ENCODE results near the gene INHBB.

Gene INHBB

DNA sequence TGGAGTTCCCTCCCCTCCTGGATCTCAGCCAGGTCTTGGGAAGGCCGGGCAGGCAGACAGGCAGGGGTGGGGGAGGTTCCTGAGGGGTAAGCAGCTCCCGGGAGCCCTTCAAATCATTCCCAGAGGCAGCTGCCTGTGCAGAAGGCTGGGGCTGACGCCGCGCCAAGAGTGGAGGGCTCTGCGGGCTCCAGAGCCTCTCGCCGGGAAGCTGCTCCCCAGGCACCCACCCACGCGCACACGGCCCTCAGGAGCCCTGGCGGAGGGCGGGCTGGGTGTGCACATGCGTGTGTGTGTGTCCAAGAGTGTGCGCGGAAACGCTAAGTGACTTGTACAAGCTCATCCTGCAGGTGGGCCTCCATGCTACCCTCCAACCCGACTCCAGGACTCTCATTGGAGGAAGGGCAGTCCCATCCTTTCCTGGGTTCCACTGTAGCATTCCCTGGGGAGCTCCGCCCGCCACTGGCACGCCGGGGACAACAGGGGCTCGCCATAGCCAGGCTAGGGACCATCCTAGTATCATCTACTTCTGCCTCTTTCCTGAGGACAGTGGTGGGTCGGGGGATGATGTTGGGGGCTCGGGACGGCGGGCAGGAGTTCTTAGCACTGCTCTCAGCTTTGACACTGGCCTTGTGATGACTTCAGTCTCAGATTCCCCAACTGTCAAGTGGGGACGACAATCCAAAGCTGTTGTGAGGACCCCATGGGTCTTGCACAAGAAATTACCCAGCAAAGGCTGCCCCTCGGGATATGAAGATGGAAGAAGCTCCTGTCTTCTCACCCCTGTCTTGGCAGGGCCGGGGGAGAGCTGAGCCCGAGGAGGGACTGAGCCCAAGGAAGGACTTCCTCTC is 50.3 kb downstream of the INHBB start:
- Histone ChIP-seq H3K27me3 (ENCODE audit: control insufficient read depth, insufficient read depth, low read length, poor library complexity, severe bottlenecking) (no peaks in the 10 kb centered on the region), H3K27ac (ENCODE audit: insufficient read depth, low read depth, low read length, poor library complexity, severe bottlenecking) (no peak overlapping the region), H3K4me1 (ENCODE audit: control insufficient read depth, insufficient read depth, low read length) (no peaks in the 10 kb centered on the region), H3K4me3 (ENCODE audit: insufficient read depth, low read depth, low read length) (no peak overlapping the region), H3K9me3 (ENCODE audit: control insufficient read depth, low read length) (no peaks in the 10 kb centered on the region), H3K36me3 (ENCODE audit: control insufficient read depth, insufficient read depth, low read length) (no peaks in the 10 kb centered on the region)
- WGBS, 2 experiments, result 80 to 83% methylated on average over 30 to 31 of the region's 31 CpGs

DNA sequence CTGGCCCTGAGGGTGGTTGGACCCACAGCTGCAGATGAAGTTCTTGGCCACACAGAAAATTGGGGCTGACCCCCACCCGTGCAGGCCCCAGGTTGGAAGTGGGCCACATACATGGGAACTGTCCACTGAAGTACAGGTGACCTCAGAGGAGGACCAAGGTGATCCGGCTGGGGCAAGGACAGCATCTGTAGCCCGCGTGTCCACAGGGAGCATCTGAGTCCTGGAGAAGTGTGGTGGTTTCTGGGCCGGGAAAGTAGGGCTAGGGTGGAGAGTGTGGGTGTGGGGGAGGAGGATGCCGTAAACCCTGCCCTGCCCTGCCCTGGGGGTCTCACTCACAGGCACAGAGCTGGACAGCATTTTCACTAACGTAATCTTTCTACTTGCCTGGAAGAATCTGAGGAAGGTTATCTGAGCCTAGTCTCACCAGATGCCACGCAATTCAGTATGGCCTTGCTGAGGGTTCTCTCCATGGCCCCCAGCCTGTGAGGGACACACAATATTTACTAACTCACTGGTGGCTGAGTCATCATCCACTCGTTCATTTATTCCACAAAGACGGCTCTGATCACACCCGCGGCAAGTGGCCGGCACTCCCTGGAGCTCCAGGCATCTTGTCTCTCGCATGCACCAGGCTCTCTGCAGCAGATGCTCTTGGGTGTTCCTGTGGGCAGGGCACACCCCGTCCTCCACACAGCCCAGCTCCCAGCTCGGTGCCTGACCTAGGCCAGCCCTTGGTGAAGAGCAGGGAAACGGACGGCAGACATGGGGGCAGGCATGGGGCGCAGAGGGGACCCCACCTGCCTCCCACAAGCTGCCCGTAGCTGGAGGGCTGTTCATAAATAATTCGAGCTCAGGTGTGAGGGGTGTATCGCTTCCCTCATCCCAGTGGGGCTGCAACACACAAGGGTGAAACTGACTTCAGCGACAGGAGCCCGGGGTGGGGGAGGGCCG is 51.2 kb downstream of the INHBB start:
- no peaks in the 10 kb centered on the region for H3K27me3 ChIP-seq (ENCODE audit: control insufficient read depth, insufficient read depth, low read length, poor library complexity, severe bottlenecking)
- WGBS, 2 experiments, result 89 to 92% methylated on average over 25 of the region's 25 CpGs

DNA sequence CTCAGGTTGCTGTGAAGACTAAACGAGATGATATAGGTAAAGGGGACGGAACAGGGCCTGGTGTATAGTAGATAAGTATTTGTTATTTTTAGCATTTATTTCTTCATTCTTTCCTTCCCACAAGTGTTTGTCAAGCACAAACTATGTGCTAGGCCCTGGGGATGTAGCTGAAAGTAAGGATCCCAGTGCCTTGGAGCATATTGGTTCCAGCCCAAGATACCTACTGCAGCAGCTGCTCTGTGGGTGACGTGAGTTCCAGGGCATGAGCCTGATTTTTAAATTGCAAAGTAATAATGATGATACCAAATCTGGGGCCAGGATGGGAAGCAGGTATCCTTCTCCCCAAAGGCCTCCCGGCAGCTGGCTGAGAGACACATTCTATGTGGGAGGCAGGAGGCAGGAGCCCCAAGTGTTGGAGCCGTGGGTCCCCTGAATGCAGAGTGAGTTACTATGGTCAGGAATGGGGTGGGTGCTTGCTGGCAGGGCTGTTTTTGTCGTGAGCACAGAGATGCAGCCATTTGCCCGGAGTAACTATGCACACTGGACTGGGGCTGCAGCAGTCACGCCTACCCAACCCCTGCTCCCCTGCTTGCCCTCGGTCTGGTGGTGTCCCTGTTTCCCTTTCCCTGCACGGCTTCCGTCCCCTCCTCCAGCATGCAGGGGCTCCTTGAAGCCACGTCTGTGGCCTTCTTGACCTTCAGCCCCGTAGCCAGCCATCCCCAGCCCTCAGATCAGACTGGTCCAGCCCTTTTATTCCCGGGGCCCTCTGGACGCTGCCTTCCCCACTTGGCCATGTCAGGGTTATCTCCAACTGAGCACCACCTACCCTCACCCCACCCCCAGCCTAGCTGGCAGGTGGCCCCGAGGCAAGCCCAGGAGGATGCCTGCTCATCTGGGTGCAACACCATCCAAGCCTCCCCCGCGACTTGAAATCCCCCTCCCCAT is 52.4 kb downstream of the INHBB start:
- no peaks in the 10 kb centered on the region for H3K36me3 ChIP-seq (ENCODE audit: control insufficient read depth, insufficient read depth, low read length)
- H3K4me1 ChIP-seq (ENCODE audit: control insufficient read depth, insufficient read depth, low read length), result no peaks in the 10 kb centered on the region
- no peak overlapping the region for H3K4me3 ChIP-seq (ENCODE audit: insufficient read depth, low read depth, low read length)
- H3K27me3 ChIP-seq (ENCODE audit: control insufficient read depth, insufficient read depth, low read length, poor library complexity, severe bottlenecking), result no peaks in the 10 kb centered on the region
- no peak overlapping the region for H3K27ac ChIP-seq (ENCODE audit: insufficient read depth, low read depth, low read length, poor library complexity, severe bottlenecking)
- WGBS, 2 experiments, result 83 to 87% methylated on average over 17 to 18 of the region's 18 CpGs
- H3K9me3 ChIP-seq (ENCODE audit: control insufficient read depth, low read length), result no peaks in the 10 kb centered on the region

More for the DNA sequence above, 51.2 kb downstream of the INHBB start:
- H3K9me3 ChIP-seq (ENCODE audit: control insufficient read depth, low read length), result no peaks in the 10 kb centered on the region
- no peak overlapping the region for H3K27ac ChIP-seq (ENCODE audit: insufficient read depth, low read depth, low read length, poor library complexity, severe bottlenecking)
- H3K4me1 ChIP-seq (ENCODE audit: control insufficient read depth, insufficient read depth, low read length), result no peaks in the 10 kb centered on the region
- H3K4me3 ChIP-seq (ENCODE audit: insufficient read depth, low read depth, low read length), result no peak overlapping the region
- H3K36me3 ChIP-seq (ENCODE audit: control insufficient read depth, insufficient read depth, low read length), result no peaks in the 10 kb centered on the region

DNA sequence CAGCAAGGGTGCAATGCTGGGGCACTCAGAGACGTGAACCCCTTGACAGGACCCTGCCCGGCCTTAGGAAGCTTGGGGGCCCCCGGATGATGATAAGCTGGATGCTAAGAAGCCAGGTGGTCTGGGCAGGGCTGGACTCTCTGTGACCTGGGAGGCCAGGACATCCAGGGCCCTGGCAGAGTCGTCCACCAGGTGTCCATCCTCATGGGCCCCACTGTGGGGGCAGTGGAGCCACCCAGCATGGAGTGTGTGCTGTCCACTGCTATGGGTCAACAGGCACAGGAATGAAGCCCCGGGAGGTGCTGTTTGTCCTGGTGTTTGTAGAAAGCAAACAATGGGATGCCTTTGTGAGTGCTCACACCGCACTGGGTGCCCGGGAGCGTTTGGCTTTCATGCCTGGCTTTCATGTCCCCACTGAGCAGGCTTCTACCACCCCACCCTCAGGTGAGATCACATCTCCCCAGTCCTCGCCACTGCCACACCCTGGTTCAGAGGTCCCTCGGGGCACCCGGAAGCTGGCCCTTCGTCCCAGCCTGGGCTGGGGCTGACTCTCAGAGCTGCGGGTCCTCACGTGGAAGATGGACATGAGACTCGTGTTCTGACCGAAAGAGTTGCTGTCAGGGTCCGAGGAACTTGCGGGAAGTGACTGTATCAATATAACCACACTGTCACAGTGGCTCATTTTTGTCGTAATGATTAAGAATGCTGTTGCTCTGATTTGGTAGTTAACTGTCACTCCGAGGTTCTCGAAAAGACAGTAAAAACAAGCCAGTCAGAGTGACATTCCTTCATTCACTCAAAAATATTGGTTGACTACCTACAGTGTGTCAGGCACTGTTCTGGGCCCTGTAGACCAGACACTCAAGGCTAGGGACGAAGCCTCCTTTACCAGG is 53.3 kb downstream of the INHBB start:
- Histone ChIP-seq H3K4me1 (ENCODE audit: control insufficient read depth, insufficient read depth, low read length) (no peaks in the 10 kb centered on the region), H3K27me3 (ENCODE audit: control insufficient read depth, insufficient read depth, low read length, poor library complexity, severe bottlenecking) (no peaks in the 10 kb centered on the region), H3K9me3 (ENCODE audit: control insufficient read depth, low read length) (no peaks in the 10 kb centered on the region), H3K36me3 (ENCODE audit: control insufficient read depth, insufficient read depth, low read length) (no peaks in the 10 kb centered on the region), H3K4me3 (ENCODE audit: insufficient read depth, low read depth, low read length) (no peak overlapping the region), H3K27ac (ENCODE audit: insufficient read depth, low read depth, low read length, poor library complexity, severe bottlenecking) (no peak overlapping the region)
- 85 to 88% methylated on average over 22 of the region's 22 CpGs for WGBS, 2 experiments

DNA sequence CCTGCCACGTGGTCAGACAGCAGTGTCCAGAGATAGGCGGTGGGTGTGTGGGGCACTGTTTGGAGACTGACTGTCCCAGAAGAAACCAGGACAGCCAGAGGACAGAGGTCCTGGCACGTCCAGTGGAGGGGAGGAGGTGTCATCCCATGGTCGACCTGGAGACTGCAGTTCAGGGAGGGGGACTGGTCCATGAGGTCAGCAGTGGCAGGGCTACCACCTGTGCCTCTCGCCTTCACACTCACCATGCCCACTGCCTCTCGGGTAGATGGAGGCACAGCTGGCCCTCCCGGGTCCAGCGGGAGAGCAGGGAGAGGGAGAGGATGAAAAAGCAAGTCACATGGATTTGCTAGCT is 53.9 kb downstream of the INHBB start:
- WGBS, 2 experiments, result 89 to 92% methylated on average over 8 of the region's 8 CpGs
- H3K9me3 ChIP-seq (ENCODE audit: control insufficient read depth, low read length), result no peaks in the 10 kb centered on the region
- no peak overlapping the region for H3K4me3 ChIP-seq (ENCODE audit: insufficient read depth, low read depth, low read length)
- no peaks in the 10 kb centered on the region for H3K27me3 ChIP-seq (ENCODE audit: control insufficient read depth, insufficient read depth, low read length, poor library complexity, severe bottlenecking)
- H3K27ac ChIP-seq (ENCODE audit: insufficient read depth, low read depth, low read length, poor library complexity, severe bottlenecking), result no peak overlapping the region
- no peaks in the 10 kb centered on the region for H3K4me1 ChIP-seq (ENCODE audit: control insufficient read depth, insufficient read depth, low read length)
- H3K36me3 ChIP-seq (ENCODE audit: control insufficient read depth, insufficient read depth, low read length), result no peaks in the 10 kb centered on the region

DNA sequence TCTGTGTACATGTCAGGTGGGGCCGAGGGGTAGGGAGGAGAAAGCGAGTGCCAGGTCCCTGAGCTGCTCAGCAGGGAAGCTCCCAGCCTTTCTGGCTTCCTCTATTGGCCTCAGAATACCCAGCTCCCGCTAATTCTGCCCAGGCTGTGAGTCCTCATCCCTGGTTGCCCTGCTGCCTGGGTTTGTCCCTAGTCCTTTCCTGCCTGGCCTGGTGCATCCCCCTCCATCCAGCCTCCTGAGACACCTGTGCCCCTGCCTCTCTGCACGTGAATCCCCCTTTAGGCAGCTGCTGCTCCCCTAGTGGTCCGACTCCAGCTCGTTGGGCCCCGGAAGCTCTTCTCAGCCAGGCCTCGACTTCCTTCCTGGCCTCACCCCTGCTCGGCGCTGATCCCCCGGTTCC is 54.6 kb downstream of the INHBB start:
- H3K9me3 ChIP-seq (ENCODE audit: control insufficient read depth, low read length), result no peaks in the 10 kb centered on the region
- WGBS, 2 experiments, result 77 to 87% methylated on average over 11 of the region's 11 CpGs
- H3K4me1 ChIP-seq (ENCODE audit: control insufficient read depth, insufficient read depth, low read length), result no peaks in the 10 kb centered on the region
- no peak overlapping the region for H3K27ac ChIP-seq (ENCODE audit: insufficient read depth, low read depth, low read length, poor library complexity, severe bottlenecking)
- no peaks in the 10 kb centered on the region for H3K36me3 ChIP-seq (ENCODE audit: control insufficient read depth, insufficient read depth, low read length)
- H3K27me3 ChIP-seq (ENCODE audit: control insufficient read depth, insufficient read depth, low read length, poor library complexity, severe bottlenecking), result no peaks in the 10 kb centered on the region
- no peak overlapping the region for H3K4me3 ChIP-seq (ENCODE audit: insufficient read depth, low read depth, low read length)
